ENCODE results near the gene FBXO27.

The FBXO27 gene

DNA sequence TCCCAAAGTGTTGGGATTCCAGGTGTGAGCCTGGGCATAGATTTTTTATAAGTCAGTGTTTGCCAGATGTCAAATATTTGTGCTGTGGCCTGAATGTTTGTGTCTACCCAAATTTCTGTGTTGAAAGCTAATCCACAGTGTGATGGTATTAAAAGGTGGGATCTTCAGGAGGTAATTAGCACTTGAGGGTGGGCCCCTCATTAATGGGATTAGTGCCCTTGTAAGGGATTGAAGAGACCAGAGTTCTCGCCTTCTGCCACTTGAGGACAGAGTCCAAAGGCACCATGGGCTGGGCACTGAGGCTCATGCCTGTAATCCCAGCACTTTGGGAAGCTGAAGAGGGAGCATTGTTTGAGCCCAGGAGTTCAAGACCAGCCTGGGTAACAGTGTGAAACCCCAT is 47.1 kb downstream of the FBXO27 start:
- no peak for DNase-seq

DNA sequence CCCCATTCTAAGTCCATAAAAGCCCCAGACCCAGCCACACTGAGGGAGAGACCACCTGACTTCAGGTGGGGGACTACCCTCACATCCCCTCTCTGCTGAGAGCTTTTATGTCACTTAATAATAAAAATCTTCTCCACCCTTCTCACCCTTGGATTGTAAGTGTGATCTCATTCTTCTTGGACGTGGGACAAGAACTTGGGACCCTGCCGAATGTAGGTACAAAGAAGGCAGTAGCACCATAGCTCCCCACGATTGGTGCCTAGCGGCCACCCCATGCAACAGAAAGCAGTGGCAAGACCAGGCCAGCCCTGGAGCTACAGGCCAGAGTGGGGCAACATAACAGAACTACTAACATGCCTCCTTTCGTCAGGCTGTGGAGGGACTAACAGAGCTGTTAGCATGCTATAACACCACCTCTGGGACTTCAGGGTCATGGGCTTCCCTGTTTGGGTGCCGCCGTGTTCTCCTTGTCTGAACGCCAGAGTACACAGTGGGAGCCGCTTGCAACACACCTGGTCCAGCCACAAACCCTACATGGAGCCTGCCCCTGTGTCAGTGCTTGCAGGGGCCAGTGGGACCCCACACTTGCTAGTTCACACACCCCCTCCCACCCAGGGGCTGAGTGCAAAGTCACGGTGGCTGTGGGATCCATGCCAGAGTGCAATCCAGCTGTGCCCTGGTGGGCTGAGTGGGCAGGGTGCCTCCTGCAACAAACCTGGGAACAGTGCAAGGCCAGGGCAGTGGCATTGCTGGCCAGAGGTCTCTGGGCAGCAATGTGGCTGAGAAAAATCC is 51.6 kb downstream of the FBXO27 start:
- no peak for DNase-seq

DNA sequence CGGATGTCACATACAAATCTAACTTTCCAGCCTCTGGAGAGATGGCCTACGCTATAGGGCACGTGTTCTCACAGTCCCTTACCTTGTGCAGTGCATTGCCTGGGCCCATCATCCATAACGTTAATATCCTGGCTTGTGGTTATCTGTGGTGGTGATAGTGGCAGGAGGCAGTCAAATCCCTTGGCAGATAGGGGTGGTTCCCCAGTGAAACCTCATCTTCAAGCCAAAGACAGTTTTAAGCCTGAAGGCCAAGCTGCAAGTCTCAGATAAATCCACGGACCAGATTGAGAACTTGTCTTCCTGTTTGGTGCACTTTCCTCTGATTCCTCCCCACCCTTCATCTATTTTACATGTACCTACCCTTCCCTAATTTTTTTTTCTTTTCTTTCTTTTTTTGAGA is 52.5 kb downstream of the FBXO27 start:
- no peak for DNase-seq

DNA sequence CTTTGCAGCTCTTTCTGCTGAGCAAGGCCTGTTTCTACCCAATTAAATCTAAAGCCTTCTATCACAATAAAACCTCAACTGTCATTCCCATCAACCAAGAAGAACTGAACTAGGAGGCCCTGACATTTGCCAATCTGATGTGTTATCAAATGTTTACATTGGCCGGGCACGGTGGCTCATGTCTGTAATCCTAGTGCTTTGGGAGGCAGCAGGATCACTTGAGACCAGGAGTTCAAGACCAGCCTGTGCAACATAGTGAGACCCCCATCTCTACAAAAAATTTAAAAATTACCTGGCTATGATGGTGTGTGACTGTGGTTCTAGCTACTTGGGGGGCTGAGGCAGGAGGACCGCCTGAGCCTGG is 54.0 kb downstream of the FBXO27 start:
- DNase-seq, result no peak

DNA sequence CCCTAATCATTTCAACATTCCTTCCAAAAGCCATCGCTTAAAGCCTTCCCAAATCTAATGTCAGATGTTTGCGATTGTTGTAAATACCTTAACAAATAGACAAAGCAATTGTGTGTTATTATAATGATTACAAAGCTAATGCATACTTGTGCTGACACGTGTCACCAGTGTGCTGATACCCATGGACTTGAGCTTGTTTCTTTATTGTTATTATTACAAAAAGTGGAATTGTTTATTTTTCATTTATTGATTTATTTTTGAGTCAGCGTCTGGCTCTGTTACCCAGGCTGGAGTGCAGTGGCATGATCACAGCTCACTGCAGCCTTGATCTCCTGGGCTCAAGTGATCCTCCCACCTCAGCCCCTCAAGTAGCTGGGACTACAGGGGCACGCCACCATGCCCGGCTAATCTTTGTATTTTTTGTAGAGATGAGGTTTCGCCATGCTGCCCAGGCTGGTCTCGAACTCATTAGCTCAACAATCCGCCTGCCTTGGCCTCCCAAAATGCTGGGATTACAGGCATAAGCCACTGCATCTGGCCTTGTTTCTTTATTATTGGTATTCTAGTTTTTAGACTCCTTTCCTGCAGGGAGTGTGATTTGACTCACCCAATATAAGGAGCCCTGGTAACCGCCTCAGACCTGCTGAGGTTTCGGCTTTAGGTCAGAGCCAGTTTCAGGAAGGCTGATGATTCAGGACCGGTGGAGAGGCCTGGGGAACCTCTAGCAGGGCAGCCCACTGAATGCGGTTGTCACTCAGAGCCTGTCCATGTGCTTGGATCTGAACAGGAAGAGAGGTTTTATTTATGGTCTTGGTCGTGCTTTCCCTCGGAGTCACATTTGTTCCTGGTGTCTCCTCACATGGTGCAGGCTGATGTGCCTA is 54.7 kb downstream of the FBXO27 start:
- peak; percentile 64 for DNase-seq

DNA sequence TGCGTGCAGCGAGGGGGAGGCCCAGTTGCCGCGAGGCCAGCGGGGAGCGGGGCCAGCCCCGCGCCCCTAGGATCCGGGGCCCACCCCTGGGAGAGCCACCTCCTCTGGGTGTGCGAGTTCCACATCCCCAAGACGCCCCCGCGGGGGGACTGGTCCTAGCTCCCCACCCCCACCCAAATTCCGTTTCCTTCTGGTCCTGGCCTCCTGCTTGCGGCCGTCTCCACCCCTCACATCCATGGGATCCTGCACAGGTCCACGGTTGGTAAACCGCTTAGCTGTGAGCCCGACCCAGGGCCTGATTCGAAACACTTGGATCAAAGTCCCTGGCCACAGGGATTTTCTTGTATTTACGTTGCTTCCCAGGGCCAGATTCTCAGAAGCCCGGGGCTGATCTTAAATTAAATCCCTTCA is 56.5 kb downstream of the FBXO27 start:
- no peak for DNase-seq

DNA sequence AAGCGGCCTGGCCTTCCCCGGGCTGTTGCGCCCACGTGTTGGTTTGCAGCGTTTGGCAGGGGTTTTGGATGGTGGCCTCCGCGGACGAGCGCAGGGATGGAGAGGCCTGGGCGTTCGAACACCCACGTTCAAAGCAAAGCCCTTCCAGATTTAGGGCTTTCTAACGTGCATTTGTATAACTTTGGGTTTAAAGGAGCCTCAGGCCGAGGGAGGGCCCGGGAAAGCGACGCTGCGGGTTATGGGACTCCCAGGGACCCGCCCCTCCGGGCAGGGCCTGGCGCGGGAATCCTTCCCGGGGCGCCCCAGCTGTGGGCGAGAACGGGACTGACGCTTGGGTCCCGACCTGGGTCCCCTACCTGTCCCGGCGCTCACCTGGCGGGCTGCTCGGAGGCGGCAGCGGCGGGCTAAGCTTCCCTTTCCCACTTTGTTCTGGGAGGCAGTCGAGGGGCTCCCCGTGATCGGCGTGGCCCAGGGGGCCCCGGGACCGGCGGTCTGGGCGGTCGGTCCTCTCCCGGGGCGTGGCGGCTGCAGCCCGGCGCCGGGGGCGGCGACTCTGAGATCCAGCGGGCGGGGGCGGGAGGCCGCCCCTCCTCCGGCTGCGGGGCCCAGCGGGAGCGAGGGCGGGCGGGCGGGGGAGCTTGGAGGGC is 57.0 kb downstream of the FBXO27 start, which contains the start of gene FBXO17:
Gene FBXO17 (minus strand): TSS at position 529 of the 647 bp plus-strand sequence. CDS start 25,423 bp downstream, outside the sequence.
- DNase-seq, result no peak

DNA sequence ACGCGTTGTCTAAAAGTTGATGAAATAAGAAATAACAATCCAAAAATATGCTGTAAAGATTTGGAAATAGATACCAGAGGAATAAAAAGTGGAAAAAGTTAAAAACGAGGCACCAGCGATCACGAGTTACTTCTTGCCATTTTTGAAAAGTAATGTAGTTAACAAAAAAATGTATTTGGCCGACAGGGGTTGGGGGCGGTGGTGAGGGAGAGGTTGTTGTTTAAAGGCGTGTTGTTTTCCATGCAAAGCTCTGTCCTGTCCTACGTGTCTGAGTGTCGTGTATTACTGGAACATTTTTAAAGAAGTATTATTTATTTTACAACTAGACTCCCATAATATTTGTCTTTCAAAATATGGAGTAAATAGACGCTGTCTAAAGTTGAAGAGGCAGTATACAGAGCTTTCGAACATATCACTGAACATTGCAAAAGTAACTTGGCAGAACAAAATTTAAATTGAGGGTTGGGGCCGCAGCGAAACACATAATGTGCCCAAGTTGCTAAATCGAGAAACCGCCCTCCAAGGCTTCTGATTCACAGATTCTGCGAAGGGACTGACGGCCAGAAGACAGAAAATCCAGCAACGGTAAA is 57.6 kb downstream of the FBXO27 start:
- DNase-seq, result no peak

All from stimulated activated CD4-positive, alpha-beta T cell treated with anti-CD3 and anti-CD28 coated beads, Interleukin-4, amount 100 ng/mL, for 24 hours (primary cell).